ENCODE results near the gene ETV1. TPM values are rescaled to one million over a fixed set of nuclear protein-coding genes. Genes with fewer than 3 reads are reported as not detected.

The ETV1 gene
- total and polyA plus RNA-seq, 2 of the 4 experiments (the other 2 are of a cell fraction), result 8.6 to 21.1 TPM

- peak overlapping the region; percentile 95; the same call in 2 of the 3 replicates for H2BK15ac ChIP-seq (ENCODE audit: low read depth, low read length)
- POLR2A ChIA-PET (ENCODE audit: unreplicated experiment), result no interaction called here
- DNase-seq (no peak), ATAC-seq (ENCODE audit: low read depth) (no peak)
- dilution Hi-C loops (cut with HindIII; ENCODE audit: low sequenced_read_pairs, unreplicated experiment), result no loop called here
- peak overlapping the region; percentile 86; the same call in 1 of the 2 replicates for H3K18ac ChIP-seq (ENCODE audit: low read depth, low read length)
- TF ChIP-seq CEBPB (IDR thresholded peaks at IDR 0.05; ENCODE audit: low read depth, low read length) (no peak), ELK1 (IDR thresholded peaks at IDR 0.05; ENCODE audit: borderline replicate concordance, low read depth, low read length) (no peak), USF2 (IDR thresholded peaks at IDR 0.05; ENCODE audit: low read depth, low read length) (no peak), RCOR1 (IDR thresholded peaks at IDR 0.05; ENCODE audit: insufficient replicate concordance, low read length) (no peak), MAZ (IDR thresholded peaks at IDR 0.05; ENCODE audit: borderline replicate concordance, low read depth, low read length) (no peak), NFE2L2 (IDR thresholded peaks at IDR 0.05; ENCODE audit: low read depth, low read length) (no peak), MXI1 (IDR thresholded peaks at IDR 0.05; ENCODE audit: borderline replicate concordance, low read depth, low read length) (no peak), RFX5 (IDR thresholded peaks at IDR 0.05; ENCODE audit: low read depth, low read length) (no peak), MAFK (IDR thresholded peaks at IDR 0.05; ENCODE audit: low read depth, low read length) (no peak), CTCF (conservative IDR thresholded peaks at IDR 0.05; ENCODE audit: low read depth, low read length) (no peak), BHLHE40 (IDR thresholded peaks at IDR 0.05; ENCODE audit: low read depth, low read length) (no peak), RAD21 (IDR thresholded peaks at IDR 0.05; ENCODE audit: low read length) (no peak), SMC3 (IDR thresholded peaks at IDR 0.05; ENCODE audit: low read depth, low read length) (no peak), CHD1 (IDR thresholded peaks at IDR 0.05; ENCODE audit: low read depth, low read length) (no peak), FOS (IDR thresholded peaks at IDR 0.05; ENCODE audit: low read depth, low read length) (no peak), POLR2A (IDR thresholded peaks at IDR 0.05; ENCODE audit: low read depth, low read length) (no peak)
- H4K91ac ChIP-seq (ENCODE audit: insufficient read depth, low read depth, low read length), result no peak overlapping the region; the same call in 1 of the 2 replicates
- H4K20me1 ChIP-seq (ENCODE audit: insufficient read depth, low read length), result no peaks in the 10 kb centered on the region
- BruUV-seq (replicated peaks), result no TSS peak
- 0 out of 4 replicates have a peak, but pooled peaks cover 0 to 3% of the 10 kb centered on the region in 2 experiments for H3K79me1 ChIP-seq (ENCODE audit: low read depth in 1 of 2, low read length in 2 of 2)
- peak overlapping the region; percentile 97 for H2BK120ac ChIP-seq (ENCODE audit: low read depth, low read length)
- peak overlapping the region; percentile 97 for H2BK5ac ChIP-seq (ENCODE audit: low read depth, low read length, poor library complexity, severe bottlenecking)
- no peak overlapping the region for H2AFZ ChIP-seq (replicated peaks; ENCODE audit: low read length, poor library complexity)
- peak overlapping the region; percentile 48; the same call in 1 of the 2 replicates for H2AK5ac ChIP-seq (ENCODE audit: low read depth, low read length)
- peak overlapping the region; percentile 58; the same call in 1 of the 2 replicates for H2BK20ac ChIP-seq (ENCODE audit: low read depth, low read length)
- no peak overlapping the region for H2AK9ac ChIP-seq (replicated peaks; ENCODE audit: low read depth, low read length, poor library complexity)
- peak overlapping the region; percentile 34; the same call in 1 of the 2 replicates for H3K14ac ChIP-seq (replicated peaks; ENCODE audit: low read depth, low read length)
- no peaks in the 10 kb centered on the region for H3K36me3 ChIP-seq (ENCODE audit: control insufficient read depth, insufficient read depth, low read length)
- no peak overlapping the region for H3K4me3 ChIP-seq (ENCODE audit: insufficient read depth, low read depth, low read length)
- WGBS, 2 experiments (ENCODE audit: extremely low coverage in 2 of 2, insufficient read length in 1 of 2), result no CpG with 5 or more reads among the region's 1 CpG
- H3K23ac ChIP-seq (ENCODE audit: low read depth, low read length), result peak overlapping the region; percentile 14; the same call in 1 of the 2 replicates
- peak overlapping the region; percentile 95; the same call in 1 of the 2 replicates for H3K4ac ChIP-seq (ENCODE audit: low read depth, low read length)
- H3K56ac ChIP-seq (ENCODE audit: extremely low read depth, insufficient read depth, low read length), result no peak overlapping the region
- CTCF ChIA-PET, result interaction anchor here (1.1 kb wide), 1 partner anchor 68 kb away, joined by 3 read pairs; the partner anchor contains the start of gene ETV1
- H3K4me1 ChIP-seq (ENCODE audit: control insufficient read depth, insufficient read depth, low read length), result peaks cover 1% of the 10 kb centered on the region; the same call in 1 of the 2 replicates
- H4K8ac ChIP-seq (ENCODE audit: low read depth in 2 of 2, low read length in 2 of 2), result peak overlapping the region; percentile 38 to 60; a peak in 3 of 4 replicates
- H3K27ac ChIP-seq (ENCODE audit: insufficient read depth, low read length), result peak overlapping the region; percentile 20; the same call in 1 of the 2 replicates
- H3K9me1 ChIP-seq (ENCODE audit: insufficient read depth, low read length), result no peaks in the 10 kb centered on the region
- no peaks in the 10 kb centered on the region for H3K9me3 ChIP-seq (ENCODE audit: control insufficient read depth, insufficient read depth, low read length)
- peak overlapping the region; percentile 39; the same call in 1 of the 2 replicates for H4K5ac ChIP-seq (ENCODE audit: low read depth, low read length)
- H3K9ac ChIP-seq (ENCODE audit: low read depth, low read length), result no peak overlapping the region
- intact Hi-C loops (cut with micrococcal nuclease), result loop anchor here (5.0 kb wide), 1 partner anchor 199 kb away; no protein-coding TSS in a partner anchor
- H3K27me3 ChIP-seq (ENCODE audit: control insufficient read depth, insufficient read depth, low read length), result no peaks in the 10 kb centered on the region
- no peak overlapping the region for H3K4me2 ChIP-seq (ENCODE audit: low read depth, low read length)
- in situ Hi-C loops (cut with MboI; ENCODE audit: low sequenced_read_pairs), result loop anchor here (5.0 kb wide), 1 partner anchor 61 kb away; no protein-coding TSS in a partner anchor
Measured at GRCh38 chr7:13921062-13921461, 68.4 kb downstream of the ETV1 start.
